ENCODE data around the gene TNFAIP8L1.
A peak's percentile ranks its signal among the peaks of the same experiment; 100 is the strongest.

The TNFAIP8L1 gene

DNA sequence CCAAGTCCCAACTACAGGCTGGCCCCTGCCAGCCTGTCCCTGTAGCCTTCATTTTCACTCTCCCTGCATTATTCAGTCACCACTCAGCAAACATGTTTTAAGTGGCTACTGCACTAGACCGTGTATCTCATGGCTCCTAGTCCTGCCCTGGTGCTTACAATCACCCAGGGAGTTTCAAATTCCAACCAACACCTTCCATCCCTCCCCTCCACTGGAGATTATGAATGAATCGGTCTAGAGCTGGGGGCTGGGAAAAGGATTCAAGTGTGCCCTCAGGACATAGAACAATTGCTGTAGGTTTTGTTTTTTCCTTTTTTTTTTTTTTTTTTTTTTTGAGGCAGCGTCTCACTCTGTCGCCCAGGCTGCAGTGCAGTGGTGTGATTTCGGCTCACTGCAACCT is 15.0 kb upstream of the TNFAIP8L1 start (continued):
- TF ChIP-seq ZNF239 (tag by site-specific recombination; IDR thresholded peaks at IDR 0.05) (no peak), ZNF670 (tag by site-specific recombination; IDR thresholded peaks at IDR 0.05; ENCODE audit: low read depth) (no peak), ZNF366 (tag by site-specific recombination; conservative IDR thresholded peaks at IDR 0.05) (no peak)

DNA sequence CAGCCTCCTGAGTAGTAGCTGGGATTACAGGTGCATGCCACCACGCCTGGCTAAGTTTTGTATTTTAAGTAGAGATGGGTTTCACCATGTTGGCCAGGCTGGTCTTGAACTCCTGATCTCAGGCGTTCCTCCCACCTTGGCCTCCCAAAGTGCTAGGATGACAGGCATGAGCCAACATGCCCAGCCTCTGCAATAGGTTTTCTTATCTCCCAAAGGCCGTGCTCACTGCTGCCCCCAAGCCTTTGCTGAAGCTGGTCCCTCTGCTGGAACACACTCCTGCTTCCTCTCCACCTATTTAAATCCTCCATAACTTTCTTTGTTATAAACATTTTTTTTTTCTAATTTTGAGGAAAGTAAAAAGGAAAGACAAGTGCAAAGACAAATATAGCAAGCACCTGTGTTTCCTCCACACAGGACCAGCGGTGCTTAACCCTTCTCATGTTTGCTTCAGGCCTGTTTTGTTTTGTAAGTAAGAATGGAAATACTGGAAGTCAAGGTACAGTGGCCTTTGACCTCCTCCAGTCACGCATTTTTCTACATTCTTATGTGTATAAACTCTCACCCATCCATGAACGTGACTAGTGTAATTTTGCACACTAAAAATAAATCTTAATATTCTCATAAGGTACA is 14.5 kb upstream of the TNFAIP8L1 start:
- no peak overlapping the region for H3K4me3 ChIP-seq (ENCODE audit: low read depth, low read length)
- ChIA-PET POLR2A (no interaction called here), CTCF (interaction anchor here (0.7 to 2.7 kb wide), 7 partner anchors 9 to 58 kb away, joined by 3 to 19 read pairs (median 6); no protein-coding TSS in a partner anchor)
- H3K27ac ChIP-seq (ENCODE audit: extremely low read depth, low read depth, low read length) = no peak overlapping the region
- H3K4me1 ChIP-seq (ENCODE audit: control insufficient read depth, insufficient read depth, low read length) = no peaks in the 10 kb centered on the region
- H3K9me3 ChIP-seq (ENCODE audit: control insufficient read depth, insufficient read depth, low read depth, low read length) = no peaks in the 10 kb centered on the region
- H3K36me3 ChIP-seq (ENCODE audit: control insufficient read depth in 2 of 2, insufficient read depth in 1 of 2, low read length in 2 of 2) = no peaks in the 10 kb centered on the region
- peak; percentile 47; the same call in 1 of the 2 replicates for TF ChIP-seq EGR2 (tag by site-specific recombination; IDR thresholded peaks at IDR 0.05; ENCODE audit: low read depth)
- TF ChIP-seq, protein P1, sequence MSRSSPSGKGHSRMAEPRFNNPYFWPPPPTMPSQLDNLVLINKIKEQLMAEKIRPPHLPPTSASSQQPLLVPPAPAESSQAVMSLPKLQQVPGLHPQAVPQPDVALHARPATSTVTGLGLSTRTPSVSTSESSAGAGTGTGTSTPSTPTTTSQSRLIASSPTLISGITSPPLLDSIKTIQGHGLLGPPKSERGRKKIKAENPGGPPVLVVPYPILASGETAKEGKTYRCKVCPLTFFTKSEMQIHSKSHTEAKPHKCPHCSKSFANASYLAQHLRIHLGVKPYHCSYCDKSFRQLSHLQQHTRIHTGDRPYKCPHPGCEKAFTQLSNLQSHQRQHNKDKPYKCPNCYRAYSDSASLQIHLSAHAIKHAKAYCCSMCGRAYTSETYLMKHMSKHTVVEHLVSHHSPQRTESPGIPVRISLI (tag by site-specific recombination; IDR thresholded peaks at IDR 0.05) = 0 out of 2 replicates have a peak, but pooled peaks have one; percentile 1
- TF ChIP-seq, protein P2, sequence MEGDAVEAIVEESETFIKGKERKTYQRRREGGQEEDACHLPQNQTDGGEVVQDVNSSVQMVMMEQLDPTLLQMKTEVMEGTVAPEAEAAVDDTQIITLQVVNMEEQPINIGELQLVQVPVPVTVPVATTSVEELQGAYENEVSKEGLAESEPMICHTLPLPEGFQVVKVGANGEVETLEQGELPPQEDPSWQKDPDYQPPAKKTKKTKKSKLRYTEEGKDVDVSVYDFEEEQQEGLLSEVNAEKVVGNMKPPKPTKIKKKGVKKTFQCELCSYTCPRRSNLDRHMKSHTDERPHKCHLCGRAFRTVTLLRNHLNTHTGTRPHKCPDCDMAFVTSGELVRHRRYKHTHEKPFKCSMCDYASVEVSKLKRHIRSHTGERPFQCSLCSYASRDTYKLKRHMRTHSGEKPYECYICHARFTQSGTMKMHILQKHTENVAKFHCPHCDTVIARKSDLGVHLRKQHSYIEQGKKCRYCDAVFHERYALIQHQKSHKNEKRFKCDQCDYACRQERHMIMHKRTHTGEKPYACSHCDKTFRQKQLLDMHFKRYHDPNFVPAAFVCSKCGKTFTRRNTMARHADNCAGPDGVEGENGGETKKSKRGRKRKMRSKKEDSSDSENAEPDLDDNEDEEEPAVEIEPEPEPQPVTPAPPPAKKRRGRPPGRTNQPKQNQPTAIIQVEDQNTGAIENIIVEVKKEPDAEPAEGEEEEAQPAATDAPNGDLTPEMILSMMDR (tag by site-specific recombination; IDR thresholded peaks at IDR 0.05) = peak; percentile 70
- peak; percentile 67 for TF ChIP-seq ZFHX2 (tag by site-specific recombination; conservative IDR thresholded peaks at IDR 0.05)
- peak; percentile 35; the same call in 1 of the 2 replicates for TF ChIP-seq ZBTB8A (tag by site-specific recombination; IDR thresholded peaks at IDR 0.05)
- TF ChIP-seq ZSCAN30 (tag by site-specific recombination; IDR thresholded peaks at IDR 0.05) = 0 out of 2 replicates have a peak, but pooled peaks have one; percentile 12
- TF ChIP-seq ZEB2 (tag by site-specific recombination; IDR thresholded peaks at IDR 0.05) = 0 out of 2 replicates have a peak, but pooled peaks have one; percentile 52
- TF ChIP-seq, protein P3, sequence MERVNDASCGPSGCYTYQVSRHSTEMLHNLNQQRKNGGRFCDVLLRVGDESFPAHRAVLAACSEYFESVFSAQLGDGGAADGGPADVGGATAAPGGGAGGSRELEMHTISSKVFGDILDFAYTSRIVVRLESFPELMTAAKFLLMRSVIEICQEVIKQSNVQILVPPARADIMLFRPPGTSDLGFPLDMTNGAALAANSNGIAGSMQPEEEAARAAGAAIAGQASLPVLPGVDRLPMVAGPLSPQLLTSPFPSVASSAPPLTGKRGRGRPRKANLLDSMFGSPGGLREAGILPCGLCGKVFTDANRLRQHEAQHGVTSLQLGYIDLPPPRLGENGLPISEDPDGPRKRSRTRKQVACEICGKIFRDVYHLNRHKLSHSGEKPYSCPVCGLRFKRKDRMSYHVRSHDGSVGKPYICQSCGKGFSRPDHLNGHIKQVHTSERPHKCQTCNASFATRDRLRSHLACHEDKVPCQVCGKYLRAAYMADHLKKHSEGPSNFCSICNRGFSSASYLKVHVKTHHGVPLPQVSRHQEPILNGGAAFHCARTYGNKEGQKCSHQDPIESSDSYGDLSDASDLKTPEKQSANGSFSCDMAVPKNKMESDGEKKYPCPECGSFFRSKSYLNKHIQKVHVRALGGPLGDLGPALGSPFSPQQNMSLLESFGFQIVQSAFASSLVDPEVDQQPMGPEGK (tag by site-specific recombination; IDR thresholded peaks at IDR 0.05) = peak; percentile 58
- TF ChIP-seq ZNF792 (tag by site-specific recombination; IDR thresholded peaks at IDR 0.05) = 0 out of 2 replicates have a peak, but pooled peaks have one; percentile 32
- peak; percentile 35; the same call in 1 of the 2 replicates for TF ChIP-seq ZXDB (tag by site-specific recombination; IDR thresholded peaks at IDR 0.05)
- 0 out of 2 replicates have a peak, but pooled peaks have one; percentile 11 for TF ChIP-seq ZNF121 (tag by site-specific recombination; IDR thresholded peaks at IDR 0.05)
- no peak for TF ChIP-seq GLI4 (tag by site-specific recombination; IDR thresholded peaks at IDR 0.05)
- TF ChIP-seq ZNF660 (tag by site-specific recombination; IDR thresholded peaks at IDR 0.05) = peak; percentile 54; the same call in 1 of the 2 replicates
- 0 out of 2 replicates have a peak, but pooled peaks have one; percentile 22 for TF ChIP-seq ZNF366 (tag by site-specific recombination; conservative IDR thresholded peaks at IDR 0.05)
- TF ChIP-seq ZNF610 (tag by site-specific recombination; IDR thresholded peaks at IDR 0.05; ENCODE audit: borderline replicate concordance) = no peak
- TF ChIP-seq ZNF670 (tag by site-specific recombination; IDR thresholded peaks at IDR 0.05; ENCODE audit: low read depth) = no peak
- TF ChIP-seq GLIS1 (tag by site-specific recombination; IDR thresholded peaks at IDR 0.05) = peak; percentile 71
- TF ChIP-seq ZBTB17 (tag by site-specific recombination; IDR thresholded peaks at IDR 0.05) = peak; percentile 74
- TF ChIP-seq ZNF776 (tag by site-specific recombination; IDR thresholded peaks at IDR 0.05; ENCODE audit: borderline replicate concordance) = no peak
- 0 out of 2 replicates have a peak, but pooled peaks have one; percentile 12 for TF ChIP-seq IKZF3 (tag by site-specific recombination; IDR thresholded peaks at IDR 0.05)
- TF ChIP-seq PRDM1 (tag by site-specific recombination; IDR thresholded peaks at IDR 0.05) = peak; percentile 54; the same call in 1 of the 2 replicates
- peak; percentile 56; the same call in 1 of the 2 replicates for TF ChIP-seq ZSCAN23 (tag by site-specific recombination; IDR thresholded peaks at IDR 0.05)
- TF ChIP-seq, protein P4, sequence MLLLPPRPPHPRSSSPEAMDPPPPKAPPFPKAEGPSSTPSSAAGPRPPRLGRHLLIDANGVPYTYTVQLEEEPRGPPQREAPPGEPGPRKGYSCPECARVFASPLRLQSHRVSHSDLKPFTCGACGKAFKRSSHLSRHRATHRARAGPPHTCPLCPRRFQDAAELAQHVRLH (tag by site-specific recombination; IDR thresholded peaks at IDR 0.05) = peak; percentile 90
- TF ChIP-seq ZFP69B (tag by site-specific recombination; IDR thresholded peaks at IDR 0.05) = no peak
- TF ChIP-seq ZNF561 (tag by site-specific recombination; IDR thresholded peaks at IDR 0.05; ENCODE audit: borderline replicate concordance) = 0 out of 2 replicates have a peak, but pooled peaks have one; percentile 42
- peak; percentile 49; the same call in 1 of the 2 replicates for TF ChIP-seq SP7 (tag by site-specific recombination; IDR thresholded peaks at IDR 0.05)
- TF ChIP-seq ZNF302 (tag by site-specific recombination; IDR thresholded peaks at IDR 0.05; ENCODE audit: low read depth) = no peak
- TF ChIP-seq, protein P5, sequence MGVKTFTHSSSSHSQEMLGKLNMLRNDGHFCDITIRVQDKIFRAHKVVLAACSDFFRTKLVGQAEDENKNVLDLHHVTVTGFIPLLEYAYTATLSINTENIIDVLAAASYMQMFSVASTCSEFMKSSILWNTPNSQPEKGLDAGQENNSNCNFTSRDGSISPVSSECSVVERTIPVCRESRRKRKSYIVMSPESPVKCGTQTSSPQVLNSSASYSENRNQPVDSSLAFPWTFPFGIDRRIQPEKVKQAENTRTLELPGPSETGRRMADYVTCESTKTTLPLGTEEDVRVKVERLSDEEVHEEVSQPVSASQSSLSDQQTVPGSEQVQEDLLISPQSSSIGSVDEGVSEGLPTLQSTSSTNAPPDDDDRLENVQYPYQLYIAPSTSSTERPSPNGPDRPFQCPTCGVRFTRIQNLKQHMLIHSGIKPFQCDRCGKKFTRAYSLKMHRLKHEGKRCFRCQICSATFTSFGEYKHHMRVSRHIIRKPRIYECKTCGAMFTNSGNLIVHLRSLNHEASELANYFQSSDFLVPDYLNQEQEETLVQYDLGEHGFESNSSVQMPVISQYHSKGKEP (tag by site-specific recombination; IDR thresholded peaks at IDR 0.05) = 0 out of 2 replicates have a peak, but pooled peaks have one; percentile 25

All from HEK293 (cell line).